ENCODE data around the gene SLMAP. TPM values are rescaled to one million over a fixed set of nuclear protein-coding genes. Genes with fewer than 3 reads are reported as not detected.

The SLMAP gene
- total RNA-seq, 1 experiment from 2014 or later: 49.2 TPM

DNA sequence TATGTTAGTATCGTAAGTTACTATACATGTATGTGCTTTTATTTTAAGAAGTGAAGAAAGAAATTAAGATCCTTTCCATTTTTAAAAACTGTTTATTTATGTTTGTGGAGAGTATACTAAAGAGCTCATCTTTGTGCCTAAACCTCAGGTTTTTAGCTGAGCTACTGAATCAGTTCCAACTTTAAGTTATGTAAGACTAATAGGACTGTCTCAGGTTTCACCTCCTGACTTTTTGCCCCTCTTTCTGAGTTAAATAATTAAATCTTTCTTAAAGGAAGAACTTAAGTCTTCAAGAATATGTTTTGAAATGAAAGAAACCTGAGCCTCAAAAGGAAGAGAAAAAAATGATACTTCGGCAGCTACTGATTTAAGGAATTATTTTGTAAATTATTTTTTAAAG lies 2.6 kb downstream of the SLMAP start:
- H3K27ac ChIP-seq (ENCODE audit: low read length): no peak overlapping the region; the same call in 1 of the 2 replicates
- TF ChIP-seq TCF7L2 (IDR thresholded peaks at IDR 0.05; ENCODE audit: low read depth, low read length) (no peak), POLR2AphosphoS5 (IDR thresholded peaks at IDR 0.05; ENCODE audit: low read depth, low read length) (no peak)
- H3K4me1 ChIP-seq (ENCODE audit: control insufficient read depth, insufficient read depth, low read length): peaks cover 5% of the 10 kb centered on the region
- ChIA-PET POLR2A (no interaction called here), CTCF (no interaction called here)
- peaks cover 9% of the 10 kb centered on the region for H3K36me3 ChIP-seq (ENCODE audit: control insufficient read depth, insufficient read depth, low read length)
- H3K27me3 ChIP-seq (ENCODE audit: control insufficient read depth, insufficient read depth, low read length): no peaks in the 10 kb centered on the region
- BruUV-seq (replicated peaks): no TSS peak
- intact Hi-C loops (cut with micrococcal nuclease; ENCODE audit: unreplicated experiment) (no loop called here), in situ Hi-C loops (cut with HindIII; ENCODE audit: low pct_unique_long_range_greater_than_20kb, low sequenced_read_pairs) (no loop called here)
- ATAC-seq (no peak), DNase-seq (ENCODE audit: low read depth, low spot score) (no peak)
- H3K4me3 ChIP-seq (ENCODE audit: low read depth in 2 of 2, low read length in 2 of 2): peak overlapping the region; percentile 29 to 73; a peak in 3 of 4 replicates
- H3K9me3 ChIP-seq (ENCODE audit: control insufficient read depth, insufficient read depth, low read depth, low read length): no peaks in the 10 kb centered on the region

DNA sequence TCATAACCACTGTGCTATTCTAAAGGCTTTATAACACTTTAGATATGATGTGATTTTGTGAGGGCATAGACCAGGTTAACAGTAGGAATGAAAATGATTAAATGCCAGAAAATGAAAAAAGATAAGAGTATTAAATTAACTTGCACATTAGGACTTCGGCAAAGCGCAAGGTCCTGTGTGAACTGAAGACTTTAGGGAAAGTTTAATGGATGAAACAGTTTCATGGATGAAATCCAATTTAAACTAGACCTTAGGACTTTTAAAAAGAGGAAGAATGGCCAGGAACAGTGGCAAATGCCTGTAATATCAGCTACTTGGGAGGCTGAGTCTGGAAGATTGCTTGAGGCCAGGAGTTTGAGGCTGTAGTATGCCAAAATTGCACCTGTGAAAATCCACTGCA lies 8.7 kb downstream of the SLMAP start:
- no TSS peak for BruUV-seq (replicated peaks)
- no peak for ATAC-seq
- CTCF ChIA-PET: no interaction called here

DNA sequence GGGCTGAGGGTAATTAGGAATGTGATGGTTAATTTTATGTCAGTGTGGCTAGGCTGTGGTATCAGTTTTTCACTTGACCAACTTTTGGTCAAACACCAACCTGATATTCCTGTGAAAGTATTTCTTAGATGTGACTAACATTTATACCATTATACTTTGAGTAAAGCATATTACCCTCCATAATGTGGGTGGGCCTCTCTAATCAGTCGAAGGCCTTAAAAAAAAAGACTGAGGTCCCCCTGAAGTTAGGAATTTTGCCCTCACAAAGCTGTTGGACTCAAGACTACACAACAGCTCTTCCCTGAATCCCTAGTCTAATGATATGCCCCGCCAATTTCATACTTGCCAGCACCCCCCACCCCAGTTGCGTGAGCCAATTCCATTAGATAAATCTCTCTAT lies 12.5 kb downstream of the SLMAP start:
- in situ Hi-C loops (cut with HindIII; ENCODE audit: low pct_unique_long_range_greater_than_20kb, low sequenced_read_pairs) (no loop called here), intact Hi-C loops (cut with micrococcal nuclease; ENCODE audit: unreplicated experiment) (no loop called here)
- H3K4me1 ChIP-seq (ENCODE audit: control insufficient read depth, insufficient read depth, low read length): no peaks in the 10 kb centered on the region
- 0 out of 2 replicates have a peak, but pooled peaks cover 2% of the 10 kb centered on the region for H3K36me3 ChIP-seq (ENCODE audit: control insufficient read depth, insufficient read depth, low read length)
- H3K27ac ChIP-seq (ENCODE audit: low read length): no peak overlapping the region
- POLR2A ChIA-PET: no interaction called here
- no peak for TF ChIP-seq TCF7L2 (IDR thresholded peaks at IDR 0.05; ENCODE audit: low read depth, low read length)
- no peak for TF ChIP-seq POLR2AphosphoS5 (IDR thresholded peaks at IDR 0.05; ENCODE audit: low read depth, low read length)
- no peak for TF ChIP-seq SIN3A (IDR thresholded peaks at IDR 0.05; ENCODE audit: borderline replicate concordance, insufficient read depth, low read depth, low read length)
- TF ChIP-seq, protein P1, sequence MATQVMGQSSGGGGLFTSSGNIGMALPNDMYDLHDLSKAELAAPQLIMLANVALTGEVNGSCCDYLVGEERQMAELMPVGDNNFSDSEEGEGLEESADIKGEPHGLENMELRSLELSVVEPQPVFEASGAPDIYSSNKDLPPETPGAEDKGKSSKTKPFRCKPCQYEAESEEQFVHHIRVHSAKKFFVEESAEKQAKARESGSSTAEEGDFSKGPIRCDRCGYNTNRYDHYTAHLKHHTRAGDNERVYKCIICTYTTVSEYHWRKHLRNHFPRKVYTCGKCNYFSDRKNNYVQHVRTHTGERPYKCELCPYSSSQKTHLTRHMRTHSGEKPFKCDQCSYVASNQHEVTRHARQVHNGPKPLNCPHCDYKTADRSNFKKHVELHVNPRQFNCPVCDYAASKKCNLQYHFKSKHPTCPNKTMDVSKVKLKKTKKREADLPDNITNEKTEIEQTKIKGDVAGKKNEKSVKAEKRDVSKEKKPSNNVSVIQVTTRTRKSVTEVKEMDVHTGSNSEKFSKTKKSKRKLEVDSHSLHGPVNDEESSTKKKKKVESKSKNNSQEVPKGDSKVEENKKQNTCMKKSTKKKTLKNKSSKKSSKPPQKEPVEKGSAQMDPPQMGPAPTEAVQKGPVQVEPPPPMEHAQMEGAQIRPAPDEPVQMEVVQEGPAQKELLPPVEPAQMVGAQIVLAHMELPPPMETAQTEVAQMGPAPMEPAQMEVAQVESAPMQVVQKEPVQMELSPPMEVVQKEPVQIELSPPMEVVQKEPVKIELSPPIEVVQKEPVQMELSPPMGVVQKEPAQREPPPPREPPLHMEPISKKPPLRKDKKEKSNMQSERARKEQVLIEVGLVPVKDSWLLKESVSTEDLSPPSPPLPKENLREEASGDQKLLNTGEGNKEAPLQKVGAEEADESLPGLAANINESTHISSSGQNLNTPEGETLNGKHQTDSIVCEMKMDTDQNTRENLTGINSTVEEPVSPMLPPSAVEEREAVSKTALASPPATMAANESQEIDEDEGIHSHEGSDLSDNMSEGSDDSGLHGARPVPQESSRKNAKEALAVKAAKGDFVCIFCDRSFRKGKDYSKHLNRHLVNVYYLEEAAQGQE (IDR thresholded peaks at IDR 0.05; ENCODE audit: insufficient read depth in 1 of 2, low read depth in 2 of 2, low read length in 1 of 2): no peak
- TF ChIP-seq, protein P2, sequence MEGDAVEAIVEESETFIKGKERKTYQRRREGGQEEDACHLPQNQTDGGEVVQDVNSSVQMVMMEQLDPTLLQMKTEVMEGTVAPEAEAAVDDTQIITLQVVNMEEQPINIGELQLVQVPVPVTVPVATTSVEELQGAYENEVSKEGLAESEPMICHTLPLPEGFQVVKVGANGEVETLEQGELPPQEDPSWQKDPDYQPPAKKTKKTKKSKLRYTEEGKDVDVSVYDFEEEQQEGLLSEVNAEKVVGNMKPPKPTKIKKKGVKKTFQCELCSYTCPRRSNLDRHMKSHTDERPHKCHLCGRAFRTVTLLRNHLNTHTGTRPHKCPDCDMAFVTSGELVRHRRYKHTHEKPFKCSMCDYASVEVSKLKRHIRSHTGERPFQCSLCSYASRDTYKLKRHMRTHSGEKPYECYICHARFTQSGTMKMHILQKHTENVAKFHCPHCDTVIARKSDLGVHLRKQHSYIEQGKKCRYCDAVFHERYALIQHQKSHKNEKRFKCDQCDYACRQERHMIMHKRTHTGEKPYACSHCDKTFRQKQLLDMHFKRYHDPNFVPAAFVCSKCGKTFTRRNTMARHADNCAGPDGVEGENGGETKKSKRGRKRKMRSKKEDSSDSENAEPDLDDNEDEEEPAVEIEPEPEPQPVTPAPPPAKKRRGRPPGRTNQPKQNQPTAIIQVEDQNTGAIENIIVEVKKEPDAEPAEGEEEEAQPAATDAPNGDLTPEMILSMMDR (IDR thresholded peaks at IDR 0.05): no peak
- CTCF ChIA-PET: no interaction called here
- BruUV-seq (replicated peaks): no TSS peak
- no peak overlapping the region for H3K4me3 ChIP-seq (ENCODE audit: low read depth in 2 of 2, low read length in 2 of 2)
- DNase-seq (ENCODE audit: low read depth, low spot score): no peak
- no peaks in the 10 kb centered on the region for H3K27me3 ChIP-seq (ENCODE audit: control insufficient read depth, insufficient read depth, low read length)
- ATAC-seq: no peak
- no peaks in the 10 kb centered on the region for H3K9me3 ChIP-seq (ENCODE audit: control insufficient read depth, insufficient read depth, low read depth, low read length)

More for the DNA sequence above, 8.7 kb downstream of the SLMAP start:
- POLR2A ChIA-PET: no interaction called here
- intact Hi-C loops (cut with micrococcal nuclease; ENCODE audit: unreplicated experiment) (no loop called here), in situ Hi-C loops (cut with HindIII; ENCODE audit: low pct_unique_long_range_greater_than_20kb, low sequenced_read_pairs) (no loop called here)
- no peaks in the 10 kb centered on the region for H3K27me3 ChIP-seq (ENCODE audit: control insufficient read depth, insufficient read depth, low read length)
- H3K27ac ChIP-seq (ENCODE audit: low read length): no peak overlapping the region
- DNase-seq (ENCODE audit: low read depth, low spot score): no peak
- no peak overlapping the region for H3K4me3 ChIP-seq (ENCODE audit: low read depth in 2 of 2, low read length in 2 of 2)
- TF ChIP-seq TCF7L2 (IDR thresholded peaks at IDR 0.05; ENCODE audit: low read depth, low read length) (no peak), SIN3A (IDR thresholded peaks at IDR 0.05; ENCODE audit: borderline replicate concordance, insufficient read depth, low read depth, low read length) (no peak), POLR2AphosphoS5 (IDR thresholded peaks at IDR 0.05; ENCODE audit: low read depth, low read length) (no peak)
- TF ChIP-seq, protein P1 (IDR thresholded peaks at IDR 0.05; ENCODE audit: insufficient read depth in 1 of 2, low read depth in 2 of 2, low read length in 1 of 2): no peak
- TF ChIP-seq, protein P2 (IDR thresholded peaks at IDR 0.05): no peak
- no peaks in the 10 kb centered on the region for H3K9me3 ChIP-seq (ENCODE audit: control insufficient read depth, insufficient read depth, low read depth, low read length)
- H3K36me3 ChIP-seq (ENCODE audit: control insufficient read depth, insufficient read depth, low read length): peaks cover 3% of the 10 kb centered on the region; the same call in 1 of the 2 replicates
- no peaks in the 10 kb centered on the region; the same call in 1 of the 2 replicates for H3K4me1 ChIP-seq (ENCODE audit: control insufficient read depth, insufficient read depth, low read length)
